ENCODE measurements around the gene PDS5B. TPM values are rescaled to one million over a fixed set of nuclear protein-coding genes. Genes with fewer than 3 reads are reported as not detected.
A peak's percentile ranks its signal among the peaks of the same experiment; 100 is the strongest.

The PDS5B gene
- total RNA-seq, 1 experiment from 2014 or later, result 15.5 TPM

DNA sequence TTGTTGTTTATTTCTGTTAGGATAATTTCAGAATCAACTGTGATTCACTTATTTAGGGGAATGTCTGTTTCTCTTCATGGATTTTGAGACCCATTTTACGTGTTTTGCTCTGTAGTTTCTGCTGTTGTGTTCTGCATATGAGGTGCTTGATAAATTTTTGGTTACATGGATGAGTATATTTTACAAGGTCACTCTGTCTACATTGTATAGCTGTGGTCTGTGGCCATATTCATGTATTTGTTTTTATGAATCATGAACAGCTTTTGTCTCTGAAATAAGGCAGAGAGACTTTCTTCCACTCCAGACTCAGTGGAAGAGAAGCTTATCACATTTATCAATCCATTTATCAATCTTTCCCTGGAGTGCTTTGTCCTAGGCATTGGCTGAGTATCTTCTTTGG is 56.6 kb downstream of the PDS5B start:
- no peak overlapping the region for H3K4me3 ChIP-seq
- H3K27ac ChIP-seq, result no peak overlapping the region
- H3K4me1 ChIP-seq (replicated peaks), result peaks cover 4% of the 10 kb centered on the region; the same call in 1 of the 2 replicates
- DNase-seq (ENCODE audit: low read depth in 1 of 2, low spot score in 2 of 2), result no peak
- no peaks in the 10 kb centered on the region for H3K27me3 ChIP-seq (replicated peaks)
- no peaks in the 10 kb centered on the region for H3K9me3 ChIP-seq (replicated peaks)
- H3K36me3 ChIP-seq, result no peaks in the 10 kb centered on the region

- H3K27ac ChIP-seq, result no peak overlapping the region
- H3K9me3 ChIP-seq (replicated peaks), result no peaks in the 10 kb centered on the region
- H3K4me3 ChIP-seq, result no peak overlapping the region
- peaks cover 4% of the 10 kb centered on the region; the same call in 1 of the 2 replicates for H3K4me1 ChIP-seq (replicated peaks)
- no peak for DNase-seq (ENCODE audit: low read depth in 1 of 2, low spot score in 2 of 2)
- H3K27me3 ChIP-seq (replicated peaks), result no peaks in the 10 kb centered on the region
- no peaks in the 10 kb centered on the region for H3K36me3 ChIP-seq
Measured at GRCh38 chr13:32645854-32646253, 59.6 kb downstream of the PDS5B start.

- Histone ChIP-seq H3K4me3 (no peak overlapping the region), H3K27ac (no peak overlapping the region), H3K36me3 (peaks cover under 1% of the 10 kb centered on the region; the same call in 1 of the 2 replicates), H3K9me3 (replicated peaks) (no peaks in the 10 kb centered on the region), H3K4me1 (replicated peaks) (peaks cover 1% of the 10 kb centered on the region; the same call in 1 of the 2 replicates), H3K27me3 (replicated peaks) (no peaks in the 10 kb centered on the region)
- no peak for DNase-seq (ENCODE audit: low read depth in 1 of 2, low spot score in 2 of 2)
Measured at GRCh38 chr13:32647926-32648325, 61.7 kb downstream of the PDS5B start.

DNA sequence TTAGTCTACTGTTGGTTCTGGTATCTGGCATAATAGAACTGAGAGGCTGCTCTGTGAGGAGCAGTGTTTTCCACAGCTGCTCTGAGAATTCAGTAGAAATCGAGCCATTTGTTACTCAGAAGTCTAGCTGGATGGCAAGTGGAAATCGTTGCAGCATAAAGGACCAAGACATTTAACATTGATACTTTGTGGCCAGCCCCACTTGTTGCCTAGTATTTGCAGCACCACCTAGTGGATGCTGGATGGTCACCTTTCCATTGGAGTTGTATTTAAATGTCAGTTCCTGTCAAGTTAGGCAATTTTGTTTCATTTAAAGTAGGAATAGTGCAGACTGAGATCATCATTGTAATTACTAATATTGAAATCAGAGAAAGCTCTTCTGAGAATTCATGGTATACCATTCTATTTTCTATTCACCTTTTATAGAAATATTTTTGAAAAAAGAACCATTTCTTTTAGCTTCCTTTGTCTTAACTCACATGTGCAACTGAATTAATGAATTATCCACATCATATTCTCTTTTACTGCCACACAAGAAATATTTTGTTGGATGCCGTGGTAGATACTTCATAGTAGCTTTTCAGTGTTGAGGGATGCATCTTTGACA is 64.6 kb downstream of the PDS5B start:
- Histone ChIP-seq H3K27ac (no peak overlapping the region), H3K9me3 (replicated peaks) (0 out of 2 replicates have a peak, but pooled peaks cover 4% of the 10 kb centered on the region), H3K36me3 (peaks cover 11% of the 10 kb centered on the region), H3K4me3 (no peak overlapping the region), H3K4me1 (replicated peaks) (no peaks in the 10 kb centered on the region), H3K27me3 (replicated peaks) (no peaks in the 10 kb centered on the region)
- DNase-seq (ENCODE audit: low read depth in 1 of 2, low spot score in 2 of 2), result peak in 1 of 2 experiments; percentile 7

DNA sequence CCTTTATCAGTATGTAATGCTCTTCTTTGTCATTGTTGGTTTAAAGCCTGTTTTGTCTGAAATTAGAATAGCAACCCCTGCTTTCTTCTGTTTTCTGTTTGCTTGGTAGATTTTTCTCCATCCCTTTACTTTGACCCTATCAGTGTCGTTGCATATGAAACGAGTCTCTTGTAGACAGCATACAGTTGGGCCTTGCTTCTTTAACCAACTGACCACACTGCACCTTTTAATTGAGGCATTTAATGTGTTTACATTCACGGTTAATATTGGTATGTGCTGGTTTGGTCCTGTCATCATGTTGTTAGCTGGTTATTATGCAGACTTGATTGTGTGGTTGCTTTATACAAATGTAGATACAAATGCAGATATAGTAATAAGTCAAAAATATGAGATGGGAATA is 71.1 kb downstream of the PDS5B start:
- DNase-seq (ENCODE audit: low read depth in 1 of 2, low spot score in 2 of 2), result no peak
- peaks cover 13% of the 10 kb centered on the region for H3K36me3 ChIP-seq
- H3K4me3 ChIP-seq, result no peak overlapping the region
- H3K27me3 ChIP-seq (replicated peaks), result no peaks in the 10 kb centered on the region
- no peak overlapping the region for H3K27ac ChIP-seq
- no peaks in the 10 kb centered on the region for H3K4me1 ChIP-seq (replicated peaks)
- H3K9me3 ChIP-seq (replicated peaks), result 0 out of 2 replicates have a peak, but pooled peaks cover 5% of the 10 kb centered on the region

- Histone ChIP-seq H3K9me3 (replicated peaks) (0 out of 2 replicates have a peak, but pooled peaks cover 5% of the 10 kb centered on the region), H3K27ac (no peak overlapping the region), H3K4me1 (replicated peaks) (no peaks in the 10 kb centered on the region), H3K27me3 (replicated peaks) (no peaks in the 10 kb centered on the region), H3K36me3 (peaks cover 5% of the 10 kb centered on the region), H3K4me3 (no peak overlapping the region)
- no peak for DNase-seq (ENCODE audit: low read depth in 1 of 2, low spot score in 2 of 2)
Measured at GRCh38 chr13:32659736-32660135, 73.5 kb downstream of the PDS5B start.

DNA sequence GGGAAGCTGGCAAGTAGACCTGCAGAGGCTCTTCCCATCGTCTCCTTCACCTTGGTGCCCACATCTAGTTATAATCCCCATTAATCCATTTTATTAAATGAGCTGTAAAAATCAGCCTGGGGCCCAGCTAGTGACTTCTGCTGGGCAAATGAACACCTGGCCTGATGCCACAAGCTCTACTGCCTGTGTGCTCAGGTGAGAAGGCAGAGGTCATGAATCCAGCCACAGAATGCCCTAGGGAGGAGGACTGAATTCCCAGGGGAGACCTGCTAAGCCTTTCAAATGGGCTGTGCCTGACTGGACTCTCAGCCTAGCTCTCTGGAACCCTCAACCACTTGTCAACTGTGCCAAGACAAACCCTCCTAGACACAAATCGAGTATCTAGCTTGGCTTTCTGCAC is 74.0 kb downstream of the PDS5B start:
- Histone ChIP-seq H3K27me3 (replicated peaks) (no peaks in the 10 kb centered on the region), H3K4me1 (replicated peaks) (no peaks in the 10 kb centered on the region), H3K27ac (no peak overlapping the region), H3K4me3 (no peak overlapping the region), H3K9me3 (replicated peaks) (0 out of 2 replicates have a peak, but pooled peaks cover 5% of the 10 kb centered on the region), H3K36me3 (peaks cover 3% of the 10 kb centered on the region; the same call in 1 of the 2 replicates)
- DNase-seq (ENCODE audit: low read depth in 1 of 2, low spot score in 2 of 2), result no peak

- Histone ChIP-seq H3K27me3 (replicated peaks) (no peaks in the 10 kb centered on the region), H3K27ac (no peak overlapping the region), H3K4me3 (no peak overlapping the region), H3K9me3 (replicated peaks) (no peaks in the 10 kb centered on the region), H3K4me1 (replicated peaks) (no peaks in the 10 kb centered on the region), H3K36me3 (peaks cover 3% of the 10 kb centered on the region; the same call in 1 of the 2 replicates)
- DNase-seq (ENCODE audit: low read depth in 1 of 2, low spot score in 2 of 2), result no peak
Measured at GRCh38 chr13:32661685-32662084, 75.4 kb downstream of the PDS5B start.

GRCh38 chr13:32663660-32664059 is 77.4 kb downstream of the PDS5B start:
- H3K4me3 ChIP-seq, result no peak overlapping the region
- H3K27ac ChIP-seq, result no peak overlapping the region

DNA sequence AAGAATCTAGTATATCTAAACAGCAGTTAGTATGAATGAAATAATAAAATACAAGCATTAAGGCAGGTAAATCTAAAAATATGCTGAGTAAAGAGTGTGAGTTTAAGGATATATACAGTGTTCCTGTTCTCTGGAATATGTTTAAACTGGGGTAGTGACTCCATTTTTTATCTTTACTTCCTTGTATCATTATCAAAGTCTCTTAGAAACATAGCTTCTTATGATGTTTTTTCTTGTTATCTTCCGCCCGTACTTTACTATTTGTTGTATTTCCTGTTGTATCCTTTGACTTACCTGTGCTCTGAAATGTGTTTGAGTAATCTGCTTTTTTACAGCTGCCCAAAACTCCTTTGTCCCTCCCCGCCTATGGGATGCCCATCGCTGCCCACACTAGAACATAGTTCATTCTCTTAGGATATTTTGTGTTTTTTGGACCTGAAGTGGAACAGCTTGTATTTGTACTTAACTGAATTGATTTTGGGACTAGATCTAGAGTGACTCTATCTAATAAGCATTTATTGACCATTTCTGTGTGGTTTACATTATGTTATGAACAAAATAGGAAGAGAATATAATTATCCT is 80.8 kb downstream of the PDS5B start:
- Histone ChIP-seq H3K36me3 (peaks cover 5% of the 10 kb centered on the region), H3K9me3 (replicated peaks) (no peaks in the 10 kb centered on the region), H3K27me3 (replicated peaks) (no peaks in the 10 kb centered on the region), H3K4me3 (no peak overlapping the region), H3K4me1 (replicated peaks) (no peaks in the 10 kb centered on the region), H3K27ac (no peak overlapping the region)
- DNase-seq (ENCODE audit: low read depth in 1 of 2, low spot score in 2 of 2), result no peak

More at GRCh38 chr13:32663660-32664059, 77.4 kb downstream of the PDS5B start:
- no peaks in the 10 kb centered on the region; the same call in 1 of the 2 replicates for H3K36me3 ChIP-seq
- no peaks in the 10 kb centered on the region for H3K4me1 ChIP-seq (replicated peaks)
- no peaks in the 10 kb centered on the region for H3K27me3 ChIP-seq (replicated peaks)
- no peak for DNase-seq (ENCODE audit: low read depth in 1 of 2, low spot score in 2 of 2)
- no peaks in the 10 kb centered on the region for H3K9me3 ChIP-seq (replicated peaks)

- Histone ChIP-seq H3K27ac (no peak overlapping the region), H3K9me3 (replicated peaks) (no peaks in the 10 kb centered on the region), H3K4me1 (replicated peaks) (no peaks in the 10 kb centered on the region), H3K4me3 (no peak overlapping the region), H3K36me3 (peaks cover 11% of the 10 kb centered on the region), H3K27me3 (replicated peaks) (no peaks in the 10 kb centered on the region)
- peak in 1 of 2 experiments; percentile 34 for DNase-seq (ENCODE audit: low read depth in 1 of 2, low spot score in 2 of 2)
Measured at GRCh38 chr13:32669030-32669646, 82.9 kb downstream of the PDS5B start.

DNA sequence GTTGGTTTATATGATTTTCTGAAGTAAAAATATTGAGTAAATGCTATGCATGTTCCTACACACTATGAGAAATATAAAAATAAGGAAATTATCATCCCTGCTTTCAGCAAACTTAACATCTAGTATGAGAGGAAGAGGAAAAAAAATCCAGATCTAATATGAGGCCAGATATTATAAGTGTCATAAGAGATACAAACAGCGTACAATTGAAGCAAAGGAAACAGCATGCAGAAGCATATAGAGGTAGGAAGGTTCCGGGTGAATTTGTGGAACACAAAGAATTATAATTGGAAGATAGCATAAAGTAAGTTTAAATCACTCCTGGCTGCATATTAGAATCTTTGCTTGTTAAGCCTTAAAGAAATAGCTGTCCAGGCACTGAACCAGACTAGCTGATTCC is 88.3 kb downstream of the PDS5B start:
- Histone ChIP-seq H3K36me3 (peaks cover 24% of the 10 kb centered on the region), H3K9me3 (replicated peaks) (no peaks in the 10 kb centered on the region), H3K4me3 (no peak overlapping the region), H3K4me1 (replicated peaks) (no peaks in the 10 kb centered on the region), H3K27ac (no peak overlapping the region), H3K27me3 (replicated peaks) (no peaks in the 10 kb centered on the region)
- DNase-seq (ENCODE audit: low read depth in 1 of 2, low spot score in 2 of 2), result no peak

- DNase-seq (ENCODE audit: low read depth in 1 of 2, low spot score in 2 of 2), result no peak
Measured at GRCh38 chr13:32676242-32676641, 90.0 kb downstream of the PDS5B start.

GRCh38 chr13:32682130-32682529 is 95.9 kb downstream of the PDS5B start:
- Histone ChIP-seq H3K9me3 (replicated peaks) (no peaks in the 10 kb centered on the region), H3K27ac (no peak overlapping the region), H3K36me3 (peaks cover 19% of the 10 kb centered on the region), H3K4me1 (replicated peaks) (no peaks in the 10 kb centered on the region), H3K27me3 (replicated peaks) (no peaks in the 10 kb centered on the region), H3K4me3 (no peak overlapping the region)
- DNase-seq (ENCODE audit: low read depth in 1 of 2, low spot score in 2 of 2), result no peak

More at GRCh38 chr13:32676242-32676641, 90.0 kb downstream of the PDS5B start:
- Histone ChIP-seq H3K36me3 (peaks cover 25% of the 10 kb centered on the region), H3K4me1 (replicated peaks) (no peaks in the 10 kb centered on the region), H3K27me3 (replicated peaks) (no peaks in the 10 kb centered on the region), H3K9me3 (replicated peaks) (no peaks in the 10 kb centered on the region), H3K4me3 (no peak overlapping the region), H3K27ac (no peak overlapping the region)
